ENCODE data around the gene DTX4.

GRCh38 chr11:59157433-59157832, 14.5 kb upstream of the DTX4 start:
- TF ChIP-seq CTCF (IDR thresholded peaks at IDR 0.05 in 4 of 5, conservative IDR thresholded peaks at IDR 0.05 in 1 of 5), result no peak
- no peak for TF ChIP-seq POLR2A (IDR thresholded peaks at IDR 0.05)
